ENCODE data around the gene PRKG1.

Gene PRKG1

DNA sequence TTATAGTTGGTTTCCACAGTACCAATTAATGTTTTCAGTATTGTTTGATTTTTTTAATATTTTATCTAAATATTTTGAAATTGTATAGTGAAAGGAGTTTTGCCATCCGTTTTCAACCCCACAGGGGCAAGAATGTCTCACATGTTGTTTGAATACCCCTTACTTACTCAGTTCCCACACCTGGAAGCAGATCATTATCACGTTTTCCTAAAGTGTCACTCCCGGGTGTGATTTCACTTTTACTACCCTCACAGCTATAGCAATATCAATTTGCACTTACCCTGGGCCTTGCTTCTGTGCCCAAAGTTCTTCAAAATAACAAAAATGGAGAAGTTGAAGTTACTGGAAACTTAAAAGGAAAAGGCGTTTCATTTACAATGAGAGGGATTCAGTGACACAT is 397.0 kb downstream of the PRKG1 start:
- TF ChIP-seq, protein P1, sequence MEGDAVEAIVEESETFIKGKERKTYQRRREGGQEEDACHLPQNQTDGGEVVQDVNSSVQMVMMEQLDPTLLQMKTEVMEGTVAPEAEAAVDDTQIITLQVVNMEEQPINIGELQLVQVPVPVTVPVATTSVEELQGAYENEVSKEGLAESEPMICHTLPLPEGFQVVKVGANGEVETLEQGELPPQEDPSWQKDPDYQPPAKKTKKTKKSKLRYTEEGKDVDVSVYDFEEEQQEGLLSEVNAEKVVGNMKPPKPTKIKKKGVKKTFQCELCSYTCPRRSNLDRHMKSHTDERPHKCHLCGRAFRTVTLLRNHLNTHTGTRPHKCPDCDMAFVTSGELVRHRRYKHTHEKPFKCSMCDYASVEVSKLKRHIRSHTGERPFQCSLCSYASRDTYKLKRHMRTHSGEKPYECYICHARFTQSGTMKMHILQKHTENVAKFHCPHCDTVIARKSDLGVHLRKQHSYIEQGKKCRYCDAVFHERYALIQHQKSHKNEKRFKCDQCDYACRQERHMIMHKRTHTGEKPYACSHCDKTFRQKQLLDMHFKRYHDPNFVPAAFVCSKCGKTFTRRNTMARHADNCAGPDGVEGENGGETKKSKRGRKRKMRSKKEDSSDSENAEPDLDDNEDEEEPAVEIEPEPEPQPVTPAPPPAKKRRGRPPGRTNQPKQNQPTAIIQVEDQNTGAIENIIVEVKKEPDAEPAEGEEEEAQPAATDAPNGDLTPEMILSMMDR (IDR thresholded peaks at IDR 0.05; ENCODE audit: low read depth, low read length), result no peak
- no peak overlapping the region for H3K4me3 ChIP-seq (ENCODE audit: low read depth, low read length)

- no peak overlapping the region for H3K4me3 ChIP-seq (ENCODE audit: low read depth, low read length)
- TF ChIP-seq, protein P1 (IDR thresholded peaks at IDR 0.05; ENCODE audit: low read depth, low read length), result no peak
These were observed 397.9 kb downstream of the PRKG1 start for GRCh38 chr10:51472154-51472553.

DNA sequence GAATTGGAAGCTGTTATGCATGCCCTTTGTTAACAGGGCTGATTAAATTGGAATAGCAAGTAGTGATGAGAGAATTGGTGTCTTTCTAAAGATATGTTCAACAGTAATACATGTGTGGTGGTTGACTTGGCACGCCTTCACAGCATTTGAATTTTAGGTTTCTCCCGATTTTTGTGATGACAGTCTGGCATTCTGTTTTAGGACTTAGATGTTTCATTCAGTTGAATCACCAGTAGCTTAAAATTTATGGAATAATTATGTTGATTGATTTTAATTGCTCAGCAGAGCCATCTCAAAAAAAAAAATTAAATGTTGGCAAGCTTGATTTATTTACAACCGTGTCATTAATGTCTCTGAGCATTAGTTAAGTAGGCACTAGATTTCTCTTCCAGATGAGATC is 405.4 kb downstream of the PRKG1 start:
- H3K4me3 ChIP-seq (ENCODE audit: low read depth, low read length), result no peak overlapping the region
- TF ChIP-seq, protein P1 (IDR thresholded peaks at IDR 0.05; ENCODE audit: low read depth, low read length), result no peak

DNA sequence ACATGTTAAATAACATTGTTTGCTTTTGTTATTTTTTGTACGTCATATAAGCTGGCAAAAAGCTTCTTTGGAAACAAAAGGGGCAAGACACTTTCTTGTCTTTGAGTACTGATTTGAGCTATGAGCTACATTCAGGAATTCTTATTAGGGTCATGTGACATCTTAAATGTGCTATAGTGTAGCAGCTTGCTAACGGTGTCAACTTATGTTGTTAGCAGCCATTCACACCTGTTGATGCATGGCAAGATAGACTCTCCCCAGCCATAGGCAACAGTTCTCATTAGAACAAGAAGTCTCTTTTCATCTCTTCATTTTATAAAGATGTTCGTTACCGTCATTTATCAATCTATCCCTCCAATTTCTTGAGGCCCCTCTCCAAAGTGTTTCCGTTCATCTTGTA is 411.4 kb downstream of the PRKG1 start:
- H3K4me3 ChIP-seq (ENCODE audit: low read depth, low read length), result no peak overlapping the region
- TF ChIP-seq, protein P1 (IDR thresholded peaks at IDR 0.05; ENCODE audit: low read depth, low read length), result no peak

- H3K4me3 ChIP-seq (ENCODE audit: low read depth, low read length), result no peak overlapping the region
- TF ChIP-seq, protein P1 (IDR thresholded peaks at IDR 0.05; ENCODE audit: low read depth, low read length), result no peak
These were observed 413.3 kb downstream of the PRKG1 start for GRCh38 chr10:51487576-51487975.

DNA sequence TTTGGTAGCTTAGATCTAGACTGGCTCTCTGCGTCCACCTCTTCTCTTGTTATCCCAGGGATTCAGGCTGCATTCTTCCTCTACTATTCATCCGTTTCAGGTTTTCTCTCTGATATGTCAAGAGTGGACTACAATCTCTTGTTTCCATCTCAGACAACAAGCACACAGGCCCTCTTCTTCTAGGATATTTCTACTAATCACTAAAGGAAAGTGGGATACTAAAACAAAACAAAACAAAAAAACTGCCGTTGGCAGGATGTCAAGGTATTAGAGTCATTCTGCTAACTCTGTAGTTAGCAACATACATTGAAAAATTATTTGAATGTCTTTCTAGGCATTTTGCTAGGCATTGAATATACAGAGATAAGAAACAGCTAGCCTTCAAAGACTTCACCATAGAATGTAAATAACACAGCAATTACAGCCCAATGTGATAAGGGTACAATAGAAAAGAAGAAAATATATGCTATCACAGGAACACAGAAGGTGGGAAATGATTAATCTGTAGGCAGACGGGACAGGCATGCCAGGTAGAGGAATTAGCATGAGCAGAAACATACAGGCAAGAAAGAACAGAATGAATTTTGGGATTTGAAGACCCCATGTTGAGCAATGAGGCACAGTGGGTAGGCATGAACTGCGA is 414.6 kb downstream of the PRKG1 start:
- TF ChIP-seq, protein P1 (IDR thresholded peaks at IDR 0.05; ENCODE audit: low read depth, low read length), result no peak
- H3K4me3 ChIP-seq (ENCODE audit: low read depth, low read length), result no peak overlapping the region

DNA sequence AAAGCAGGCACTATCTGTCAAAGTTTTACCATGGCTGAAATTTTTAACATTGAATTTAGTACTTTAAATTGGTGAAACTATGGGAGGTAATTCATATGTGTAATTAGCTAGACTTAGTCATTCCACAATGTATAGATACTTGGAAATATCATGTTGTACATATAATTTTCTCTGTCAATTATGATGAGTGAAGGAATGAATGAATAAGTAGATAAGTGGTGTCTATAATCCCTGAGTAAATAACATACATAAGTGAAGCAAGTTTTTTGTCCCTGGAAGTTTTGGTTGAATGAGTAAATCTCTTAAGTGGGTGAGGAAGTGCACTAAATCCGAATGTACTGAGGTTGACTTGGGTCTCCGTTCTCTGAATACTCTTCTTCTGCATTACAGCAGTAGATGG is 424.1 kb downstream of the PRKG1 start:
- H3K4me3 ChIP-seq (ENCODE audit: low read depth, low read length), result no peak overlapping the region
- TF ChIP-seq, protein P1 (IDR thresholded peaks at IDR 0.05; ENCODE audit: low read depth, low read length), result no peak
